Activated CD4-positive, alpha-beta T cell treated with anti-CD3 and anti-CD28 coated beads for 36 hours (primary cell): ENCODE data around the gene PTK6. TPM values are rescaled to one million over a fixed set of nuclear protein-coding genes. Genes with fewer than 3 reads are reported as not detected.
"Not testable (repeated sequence)": the region's sequence is repeated elsewhere in the genome, so short reads cannot be mapped to it uniquely, and the experiment has no call there.

Experiments
- ATAC-seq: fragments of 200-7000 bp; cut with Tn5 transposase; one replicate; pipeline ENCODE4 v1.10.0; 2021; ENCODE audit warnings: mild to moderate bottlenecking, moderate library complexity
- CTCF ChIA-PET: fragments of 350-600 bp; sonication (Branson Sonifier 250); formaldehyde crosslinking; loops from one replicate; lab custom pipeline; 2021; ENCODE audit warnings: antibody characterized with exemption; lab: Charles Lee
- POLR2A ChIA-PET: fragments of 350-600 bp; sonication (Branson Sonifier 250); formaldehyde crosslinking; loops from one replicate; lab custom pipeline; 2021; ENCODE audit warnings: antibody characterized with exemption, inconsistent platforms; lab: Charles Lee
- DNase-seq: peaks from one replicate; pipeline ENCODE4 v3.0.0-alpha.2; 2020
- H3K27ac Mint-ChIP-seq: one replicate; pipeline ENCODE4 v1.8.0; 2021; ENCODE audit warnings: mixed read lengths
- H3K27me3 Mint-ChIP-seq: one replicate; pipeline ENCODE4 v1.8.0; 2021; ENCODE audit warnings: mixed read lengths
- H3K36me3 Mint-ChIP-seq: one replicate; pipeline ENCODE4 v1.8.0; 2021; ENCODE audit warnings: low read depth, mixed read lengths
- H3K4me1 Mint-ChIP-seq: one replicate; pipeline ENCODE4 v1.8.0; 2021; ENCODE audit warnings: mixed read lengths
- H3K4me3 Mint-ChIP-seq: one replicate; pipeline ENCODE4 v1.8.0; 2021; ENCODE audit warnings: mild to moderate bottlenecking, moderate library complexity, mixed read lengths
- H3K9me3 Mint-ChIP-seq: one replicate; pipeline ENCODE4 v1.8.0; 2021; ENCODE audit warnings: low read depth, mixed read lengths
- intact Hi-C, 2 experiments: fragments of 100-400 bp; cut with DNase I in 1 of 2; cut with micrococcal nuclease in 1 of 2; formaldehyde crosslinking; loops; one replicate each; pipeline versions ENCODE4 v1.14.2 to v1.15.1; 2022 to 2024; cut with DNase I, micrococcal nuclease
- total RNA-seq, 2 experiments: library from RNA; stranded (reverse); gene quantifications; one replicate each; pipeline ENCODE4 v1.2.3, GENCODE V29; 2021

The PTK6 gene
- total RNA-seq, 2 experiments from 2014 or later: 0.25 to 0.48 TPM

- ChIA-PET CTCF (interaction anchor here (0.9 kb wide), 1 partner anchor 76 kb away, joined by 3 read pairs; no protein-coding TSS in a partner anchor), POLR2A (no interaction called here)
- H3K4me3 Mint-ChIP-seq: no peak overlapping the region
- H3K4me1 Mint-ChIP-seq: peaks cover 5% of the 10 kb centered on the region
- intact Hi-C loops: no loop called here
- DNase-seq (no peak), ATAC-seq (no peak)
- H3K27ac Mint-ChIP-seq: no peak overlapping the region
- peaks cover 3% of the 10 kb centered on the region for H3K36me3 Mint-ChIP-seq
- no peaks in the 10 kb centered on the region for H3K9me3 Mint-ChIP-seq
- H3K27me3 Mint-ChIP-seq: no peaks in the 10 kb centered on the region
These were observed 25.5 kb upstream of the PTK6 start for GRCh38 chr20:63562461-63563224.

DNA sequence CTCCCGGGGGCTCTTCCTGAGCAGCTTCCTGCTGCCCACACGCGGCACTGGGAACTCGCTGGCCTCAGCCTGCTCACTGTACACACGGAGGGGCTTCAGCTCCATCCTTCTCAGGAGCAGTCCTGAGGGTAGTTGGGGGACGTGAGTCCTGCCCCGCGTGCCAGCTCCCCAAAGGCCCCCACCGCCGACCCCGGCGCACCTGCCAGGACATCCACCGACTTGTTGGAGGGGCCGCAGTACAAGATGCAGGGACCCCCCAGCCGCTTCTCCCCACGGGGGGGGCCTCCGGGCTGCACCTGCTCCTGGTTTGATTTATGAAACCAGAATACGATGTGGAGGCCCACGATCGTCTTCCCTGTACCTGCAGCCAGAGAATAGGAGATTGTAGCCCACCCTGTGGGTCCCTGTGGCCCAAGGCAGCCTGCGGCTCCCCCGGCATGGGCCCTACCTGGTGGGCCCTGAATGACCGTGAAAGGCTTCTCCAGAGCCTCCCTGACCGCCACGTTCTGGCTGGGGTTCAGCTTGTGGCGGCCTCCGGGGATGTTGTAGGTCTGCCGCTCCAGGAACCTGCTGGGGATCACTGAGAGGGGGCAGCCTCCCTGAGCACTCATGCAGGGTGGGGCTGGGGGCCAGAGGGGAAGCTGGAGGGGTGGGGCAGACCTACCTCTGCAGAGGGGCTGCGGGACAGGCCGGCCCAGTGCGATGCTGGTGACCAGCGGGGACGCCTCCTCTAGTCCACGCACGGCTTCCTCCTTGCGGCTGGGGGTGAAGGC lies 24.6 kb upstream of the PTK6 start:
- ChIA-PET CTCF (interaction anchor here (1.0 kb wide), 1 partner anchor 24 kb away, joined by 3 read pairs; the partner anchor contains the start of gene PTK6), POLR2A (no interaction called here)
- intact Hi-C loops: no loop called here
- H3K27me3 Mint-ChIP-seq: no peaks in the 10 kb centered on the region
- H3K4me3 Mint-ChIP-seq: no peak overlapping the region
- ATAC-seq (no peak), DNase-seq (no peak)
- H3K4me1 Mint-ChIP-seq: no peaks in the 10 kb centered on the region
- no peaks in the 10 kb centered on the region for H3K9me3 Mint-ChIP-seq
- H3K27ac Mint-ChIP-seq: no peak overlapping the region
- peaks cover 3% of the 10 kb centered on the region for H3K36me3 Mint-ChIP-seq

DNA sequence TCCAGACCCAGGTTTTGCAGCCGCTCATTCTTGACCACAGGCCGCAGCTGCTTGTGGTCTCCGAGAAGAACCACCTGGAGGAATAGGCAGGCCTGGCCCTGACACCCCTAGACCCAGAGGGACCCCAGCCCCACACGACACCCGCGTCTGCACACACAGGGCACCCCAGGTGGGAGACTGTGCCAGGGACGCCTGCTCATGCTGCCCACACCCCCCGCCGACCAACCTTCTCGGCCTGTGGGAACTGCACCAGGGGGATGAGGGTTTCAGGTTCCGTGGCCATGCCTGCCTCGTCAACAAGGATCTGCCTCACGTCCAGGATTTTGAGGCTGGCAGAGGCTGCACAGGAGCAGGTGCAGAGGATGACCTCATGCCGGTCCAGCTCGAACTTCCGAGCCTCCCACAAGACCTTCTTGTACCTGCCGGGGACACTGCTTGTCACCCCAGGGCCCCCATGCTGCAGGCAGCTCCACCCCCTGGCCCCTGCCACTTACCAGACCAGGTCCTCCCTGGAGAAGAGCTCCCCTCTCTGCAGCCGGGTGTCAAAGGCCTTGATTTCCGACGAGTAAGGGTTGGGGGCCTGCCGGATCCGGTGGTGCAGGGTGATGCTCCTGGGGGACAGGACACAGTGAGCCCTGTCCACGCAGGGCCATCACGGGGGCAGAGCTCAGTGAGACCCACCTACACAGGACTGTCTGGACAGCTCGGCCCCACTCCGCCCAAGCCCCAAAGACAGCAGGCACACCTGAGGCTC lies 23.9 kb upstream of the PTK6 start:
- no peak for DNase-seq
- Mint-ChIP-seq H3K4me1 (no peaks in the 10 kb centered on the region), H3K4me3 (no peak overlapping the region), H3K27ac (no peak overlapping the region), H3K27me3 (no peaks in the 10 kb centered on the region), H3K9me3 (no peaks in the 10 kb centered on the region), H3K36me3 (peaks cover 3% of the 10 kb centered on the region)
- intact Hi-C loops: no loop called here
- ATAC-seq: no peak
- ChIA-PET POLR2A (interaction anchor here (0.7 kb wide), 1 partner anchor 739 kb away, joined by 4 read pairs; no protein-coding TSS in a partner anchor), CTCF (interaction anchor here (1.0 kb wide), 1 partner anchor 23 kb away, joined by 3 read pairs; the partner anchor contains the start of gene PTK6)

- no peaks in the 10 kb centered on the region for H3K4me1 Mint-ChIP-seq
- no peak overlapping the region for H3K27ac Mint-ChIP-seq
- POLR2A ChIA-PET: interaction anchor here (0.7 kb wide), 1 partner anchor 738 kb away, joined by 4 read pairs; no protein-coding TSS in a partner anchor
- H3K9me3 Mint-ChIP-seq: no peaks in the 10 kb centered on the region
- H3K4me3 Mint-ChIP-seq: no peak overlapping the region
- intact Hi-C loops: no loop called here
- DNase-seq (no peak), ATAC-seq (no peak)
- H3K36me3 Mint-ChIP-seq: peaks cover 3% of the 10 kb centered on the region
- no peaks in the 10 kb centered on the region for H3K27me3 Mint-ChIP-seq
- CTCF ChIA-PET: no interaction called here
These were observed 23.2 kb upstream of the PTK6 start for GRCh38 chr20:63560333-63560805.

DNA sequence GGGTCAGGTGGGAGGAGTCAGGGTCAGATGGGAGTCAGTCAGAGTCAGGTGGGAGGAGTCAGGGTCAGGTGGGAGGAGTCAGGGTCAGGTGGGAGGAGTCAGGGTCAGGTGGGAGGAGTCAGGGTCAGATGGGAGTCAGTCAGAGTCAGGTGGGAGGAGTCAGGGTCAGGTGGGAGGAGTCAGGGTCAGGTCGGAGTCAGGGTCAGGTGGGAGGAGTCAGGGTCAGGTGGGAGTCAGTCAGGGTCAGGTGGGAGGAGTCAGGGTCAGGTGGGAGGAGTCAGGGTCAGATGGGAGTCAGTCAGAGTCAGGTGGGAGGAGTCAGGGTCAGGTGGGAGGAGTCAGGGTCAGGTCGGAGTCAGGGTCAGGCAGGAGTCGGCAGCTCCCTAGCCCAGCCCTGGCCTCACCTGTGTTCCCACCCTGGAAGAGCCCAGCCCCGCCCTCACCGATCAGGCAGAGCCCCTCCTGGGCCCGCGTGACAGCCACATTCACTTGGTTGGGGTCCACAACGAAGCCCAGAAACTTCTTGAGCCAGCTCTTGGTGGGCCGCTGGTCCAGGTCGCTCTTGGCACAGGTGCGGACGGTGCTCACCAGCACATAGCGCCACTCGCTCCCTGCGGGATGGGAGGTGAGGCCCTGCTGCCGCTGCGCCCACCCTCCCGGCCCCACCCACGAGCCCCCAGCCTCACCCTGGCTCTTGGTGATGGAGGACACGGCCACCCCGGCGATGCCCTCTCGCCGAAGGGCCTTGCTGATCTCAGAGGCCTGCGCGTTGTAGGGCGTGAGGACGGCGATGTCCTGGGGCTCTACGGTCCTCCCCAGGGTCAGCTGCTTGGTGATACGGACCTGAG lies 22.5 kb upstream of the PTK6 start:
- peak; percentile 57 for DNase-seq
- POLR2A ChIA-PET, H3K9me3 Mint-ChIP-seq, intact Hi-C loops, H3K27me3 Mint-ChIP-seq, CTCF ChIA-PET, H3K4me1 Mint-ChIP-seq, H3K27ac Mint-ChIP-seq, H3K36me3 Mint-ChIP-seq, ATAC-seq, H3K4me3 Mint-ChIP-seq: not testable (repeated sequence)

GRCh38 chr20:63558804-63559484 lies 21.8 kb upstream of the PTK6 start:
- no peaks in the 10 kb centered on the region for H3K27me3 Mint-ChIP-seq
- no peaks in the 10 kb centered on the region for H3K9me3 Mint-ChIP-seq
- no peak overlapping the region for H3K4me3 Mint-ChIP-seq
- no peak overlapping the region for H3K27ac Mint-ChIP-seq
- intact Hi-C loops: no loop called here
- peaks cover 3% of the 10 kb centered on the region for H3K36me3 Mint-ChIP-seq
- DNase-seq (no peak), ATAC-seq (no peak)
- ChIA-PET CTCF (no interaction called here), POLR2A (no interaction called here)
- H3K4me1 Mint-ChIP-seq: no peaks in the 10 kb centered on the region

DNA sequence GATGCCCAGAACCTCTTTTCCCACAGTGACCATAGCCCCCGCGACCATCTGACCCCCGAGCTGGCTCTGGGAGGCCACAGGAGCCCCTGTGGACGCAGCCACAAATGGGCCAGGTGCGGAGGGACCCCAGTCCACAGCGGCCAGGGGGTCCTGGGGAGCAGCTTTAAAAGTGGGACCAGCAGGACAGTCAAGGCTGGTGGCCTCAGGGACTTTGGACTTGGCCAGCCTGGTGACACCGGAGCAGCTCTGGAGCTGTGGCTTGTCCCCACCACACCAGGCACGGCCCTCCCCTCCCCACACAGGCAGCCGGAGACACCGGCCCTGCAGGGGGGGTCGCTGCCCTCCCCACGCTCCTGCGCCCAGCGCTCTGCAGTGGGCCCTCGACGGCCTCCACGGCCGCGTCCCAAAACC lies 20.3 kb upstream of the PTK6 start:
- no peak for DNase-seq
- Mint-ChIP-seq H3K9me3 (no peaks in the 10 kb centered on the region), H3K4me3 (no peak overlapping the region), H3K4me1 (peaks cover 8% of the 10 kb centered on the region), H3K27me3 (no peaks in the 10 kb centered on the region), H3K36me3 (peaks cover 3% of the 10 kb centered on the region), H3K27ac (no peak overlapping the region)
- intact Hi-C loops: no loop called here
- ChIA-PET POLR2A (no interaction called here), CTCF (no interaction called here)
- no peak for ATAC-seq

DNA sequence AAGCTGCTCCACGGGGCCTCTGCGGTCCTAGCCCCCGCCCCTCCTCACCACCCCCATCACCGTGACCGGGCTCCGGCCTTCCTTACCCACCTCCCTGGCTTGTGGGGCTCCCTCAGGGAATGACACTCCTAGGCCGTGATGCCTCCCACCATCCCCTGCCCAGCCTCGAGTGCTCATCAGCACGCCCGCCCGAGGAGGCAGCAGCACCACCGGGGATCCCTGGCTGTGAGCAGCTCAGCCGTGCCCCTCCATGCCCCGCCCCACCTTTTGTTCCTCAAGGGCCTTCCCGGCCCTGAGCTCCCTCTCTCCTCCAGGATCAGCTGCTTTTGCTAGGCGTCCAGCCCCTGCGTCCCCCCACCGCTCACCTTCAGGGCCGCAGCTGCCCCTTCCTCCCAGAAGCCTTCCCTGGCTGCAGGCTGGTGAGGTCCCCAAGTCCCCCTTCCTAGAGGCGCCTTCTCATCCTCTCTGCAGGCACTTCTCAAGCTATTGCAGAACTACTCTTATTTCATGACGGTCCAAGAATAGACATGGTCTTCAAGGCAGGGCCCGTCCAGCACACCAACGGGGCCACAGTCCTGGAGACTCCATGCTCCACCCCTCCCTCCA lies 19.8 kb upstream of the PTK6 start:
- Mint-ChIP-seq H3K4me1 (peaks cover 9% of the 10 kb centered on the region), H3K9me3 (no peaks in the 10 kb centered on the region), H3K27ac (no peak overlapping the region), H3K4me3 (no peak overlapping the region), H3K27me3 (no peaks in the 10 kb centered on the region), H3K36me3 (peaks cover 3% of the 10 kb centered on the region)
- DNase-seq (no peak), ATAC-seq (no peak)
- CTCF ChIA-PET: interaction anchor here (0.5 to 0.7 kb wide), 3 partner anchors 35 to 430 kb away, joined by 3 to 4 read pairs (median 3); partner anchors contain the start of gene TPD52L2
- POLR2A ChIA-PET: no interaction called here
- intact Hi-C loops: no loop called here

DNA sequence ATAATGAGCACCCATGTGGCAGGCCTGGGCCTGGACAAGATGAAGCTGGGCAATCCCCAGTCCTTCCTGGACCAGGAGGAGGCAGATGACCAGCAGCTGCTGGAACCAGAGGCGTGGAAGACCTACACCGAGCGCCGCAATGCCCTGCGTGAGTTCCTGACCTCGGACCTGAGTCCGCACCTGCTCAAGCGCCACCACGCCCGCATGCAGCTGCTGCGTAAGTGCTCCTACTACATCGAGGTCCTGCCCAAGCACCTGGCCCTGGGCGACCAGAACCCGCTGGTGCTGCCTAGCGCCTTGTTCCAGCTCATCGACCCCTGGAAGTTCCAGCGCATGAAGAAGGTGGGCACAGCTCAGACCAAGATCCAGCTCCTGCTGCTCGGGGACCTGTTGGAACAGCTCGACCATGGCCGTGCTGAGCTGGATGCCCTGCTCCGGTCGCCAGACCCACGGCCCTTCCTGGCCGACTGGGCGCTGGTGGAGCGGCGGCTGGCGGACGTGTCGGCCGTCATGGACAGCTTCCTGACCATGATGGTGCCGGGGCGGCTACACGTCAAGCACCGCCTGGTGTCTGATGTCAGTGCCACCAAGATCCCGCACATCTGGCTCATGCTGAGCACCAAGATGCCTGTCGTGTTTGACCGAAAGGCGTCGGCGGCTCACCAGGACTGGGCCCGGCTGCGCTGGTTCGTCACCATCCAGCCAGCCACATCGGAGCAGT lies 18.6 kb upstream of the PTK6 start:
- ATAC-seq: no peak
- no peaks in the 10 kb centered on the region for H3K9me3 Mint-ChIP-seq
- no peak for DNase-seq
- H3K4me1 Mint-ChIP-seq: peaks cover 9% of the 10 kb centered on the region
- CTCF ChIA-PET: interaction anchor here (1.1 to 2.1 kb wide), 3 partner anchors 12 to 76 kb away, joined by 3 to 9 read pairs (median 6); partner anchors contain the start of gene PTK6
- H3K36me3 Mint-ChIP-seq: peaks cover 3% of the 10 kb centered on the region
- H3K27ac Mint-ChIP-seq: no peak overlapping the region
- POLR2A ChIA-PET: no interaction called here
- intact Hi-C loops: no loop called here
- no peaks in the 10 kb centered on the region for H3K27me3 Mint-ChIP-seq
- H3K4me3 Mint-ChIP-seq: no peak overlapping the region
